ENCODE data around the gene CTIF.

CTIF gene

GRCh38 chr18:48551100-48551499, 12.3 kb downstream of the CTIF start:
- no peak for DNase-seq (ENCODE audit: low read depth, low spot score)

DNA sequence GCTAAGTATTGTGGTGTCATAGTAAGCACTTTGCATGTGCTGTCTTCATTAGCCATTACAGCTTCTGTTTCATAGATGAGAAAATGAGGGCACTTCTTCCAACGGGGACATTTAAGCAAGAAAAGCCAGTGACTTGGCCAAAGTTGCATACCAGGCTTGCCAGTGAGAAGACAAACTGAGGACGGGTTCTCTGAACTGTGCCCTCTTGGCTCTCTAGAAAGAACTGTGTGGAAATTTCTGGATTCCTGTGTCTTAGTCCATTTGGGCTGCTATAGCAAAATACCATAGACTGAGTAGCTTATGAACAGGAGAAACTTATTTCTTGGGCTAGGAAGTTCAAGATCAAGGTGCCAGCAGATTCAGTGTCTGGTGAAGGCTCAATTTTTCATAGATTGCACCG, 13.3 kb downstream of the CTIF start:
- no peak for DNase-seq (ENCODE audit: low read depth, low spot score)

DNA sequence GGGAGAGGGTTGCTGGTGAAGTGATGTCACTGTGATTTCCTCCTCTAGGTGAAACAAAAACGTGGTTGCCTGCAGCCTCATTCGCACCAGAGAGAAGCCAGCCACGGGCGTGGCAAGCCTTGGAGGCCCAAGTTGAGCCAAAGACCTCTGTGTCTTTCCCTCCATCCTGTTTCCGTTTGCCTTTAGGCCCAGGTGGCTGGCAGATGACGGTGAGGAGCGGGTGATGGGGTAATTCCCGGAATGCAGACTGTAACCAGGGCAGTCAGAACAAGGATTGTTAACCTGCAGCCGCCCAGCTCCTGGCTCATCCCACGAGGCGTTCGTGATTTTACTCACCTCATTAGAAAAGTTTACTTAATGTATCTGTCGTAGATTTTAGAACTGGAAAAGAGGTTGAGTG, 14.4 kb downstream of the CTIF start:
- no peak for DNase-seq (ENCODE audit: low read depth, low spot score)

- no peak for DNase-seq (ENCODE audit: low read depth, low spot score)
Observed at GRCh38 chr18:48554610-48555400, 16.0 kb downstream of the CTIF start.

- DNase-seq (ENCODE audit: low read depth, low spot score): no peak
Observed at GRCh38 chr18:48555465-48555995, 16.7 kb downstream of the CTIF start.

DNA sequence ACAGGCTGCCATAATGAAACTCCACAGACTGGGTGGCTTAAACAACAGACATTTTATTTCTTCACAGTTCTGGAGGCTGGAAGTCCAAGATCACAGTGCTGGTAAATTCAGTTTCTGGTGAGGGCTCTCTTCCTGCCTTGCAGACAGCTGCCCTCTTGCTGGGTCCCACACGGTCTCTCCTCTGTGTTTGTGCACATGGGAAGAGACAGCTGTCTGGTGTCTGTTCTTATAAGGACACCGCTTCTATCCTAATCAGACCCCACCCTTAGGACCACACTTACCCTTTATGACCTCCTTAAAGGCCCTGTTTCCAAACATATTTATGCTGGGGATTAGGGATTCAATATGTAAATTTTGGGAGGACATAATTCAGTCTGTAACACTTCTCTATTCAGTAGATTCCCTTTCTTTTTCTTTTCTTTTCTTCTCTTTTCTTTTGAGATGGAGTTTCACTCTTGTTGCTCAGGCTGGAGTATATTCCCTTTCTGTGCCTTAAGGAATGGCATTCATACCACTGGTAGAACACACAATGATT, 18.9 kb downstream of the CTIF start:
- no peak for DNase-seq (ENCODE audit: low read depth, low spot score)

- DNase-seq (ENCODE audit: low read depth, low spot score): no peak
Observed at GRCh38 chr18:48558248-48558647, 19.4 kb downstream of the CTIF start.

- no peak for DNase-seq (ENCODE audit: low read depth, low spot score)
Observed at GRCh38 chr18:48560491-48560890, 21.7 kb downstream of the CTIF start.

DNA sequence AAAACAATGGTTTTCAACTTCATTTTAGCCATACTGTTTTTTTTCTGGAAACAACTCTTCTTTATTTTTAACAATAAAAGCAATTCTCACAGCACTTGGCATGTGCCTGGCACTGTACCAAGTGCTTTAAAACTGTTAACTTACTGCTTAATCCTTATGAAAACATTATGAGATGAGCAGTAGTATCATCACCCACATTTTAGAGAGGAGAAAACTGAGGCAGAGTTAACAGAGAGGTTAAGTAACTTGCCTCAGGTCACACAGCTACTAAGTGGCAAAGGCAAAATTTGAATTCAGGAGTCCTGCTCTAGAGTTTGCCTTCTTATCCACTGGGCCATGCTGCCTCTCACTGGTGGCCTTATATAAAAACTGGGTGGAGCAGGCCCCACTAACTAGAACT, 23.2 kb downstream of the CTIF start:
- no peak for DNase-seq (ENCODE audit: low read depth, low spot score)

DNA sequence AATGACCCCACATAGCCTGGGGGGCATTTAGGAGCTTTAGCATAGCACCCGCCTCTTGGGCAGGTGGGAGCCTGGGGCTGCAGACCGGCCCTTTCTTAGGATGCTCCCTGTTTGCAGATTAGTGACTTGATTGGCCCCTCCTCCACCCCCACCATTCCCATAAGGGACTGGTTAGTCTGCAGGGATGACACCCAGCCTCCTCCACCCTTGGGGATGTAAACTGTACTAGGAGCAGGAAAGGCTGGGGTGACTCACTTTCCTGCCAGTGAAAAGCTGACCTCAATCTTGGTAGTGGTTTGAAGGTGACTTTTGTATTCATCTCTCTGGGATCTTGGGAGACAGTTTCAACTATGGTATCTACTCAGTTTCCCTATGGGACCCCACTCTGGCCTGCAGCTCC, 24.2 kb downstream of the CTIF start:
- DNase-seq (ENCODE audit: low read depth, low spot score): no peak

GRCh38 chr18:48564139-48564538, 25.3 kb downstream of the CTIF start:
- DNase-seq (ENCODE audit: low read depth, low spot score): no peak

- DNase-seq (ENCODE audit: low read depth, low spot score): no peak
Observed at GRCh38 chr18:48565105-48565504, 26.3 kb downstream of the CTIF start.

- DNase-seq (ENCODE audit: low read depth, low spot score): no peak
Observed at GRCh38 chr18:48566589-48566988, 27.8 kb downstream of the CTIF start.

GRCh38 chr18:48567388-48567787, 28.6 kb downstream of the CTIF start:
- DNase-seq (ENCODE audit: low read depth, low spot score): no peak

DNA sequence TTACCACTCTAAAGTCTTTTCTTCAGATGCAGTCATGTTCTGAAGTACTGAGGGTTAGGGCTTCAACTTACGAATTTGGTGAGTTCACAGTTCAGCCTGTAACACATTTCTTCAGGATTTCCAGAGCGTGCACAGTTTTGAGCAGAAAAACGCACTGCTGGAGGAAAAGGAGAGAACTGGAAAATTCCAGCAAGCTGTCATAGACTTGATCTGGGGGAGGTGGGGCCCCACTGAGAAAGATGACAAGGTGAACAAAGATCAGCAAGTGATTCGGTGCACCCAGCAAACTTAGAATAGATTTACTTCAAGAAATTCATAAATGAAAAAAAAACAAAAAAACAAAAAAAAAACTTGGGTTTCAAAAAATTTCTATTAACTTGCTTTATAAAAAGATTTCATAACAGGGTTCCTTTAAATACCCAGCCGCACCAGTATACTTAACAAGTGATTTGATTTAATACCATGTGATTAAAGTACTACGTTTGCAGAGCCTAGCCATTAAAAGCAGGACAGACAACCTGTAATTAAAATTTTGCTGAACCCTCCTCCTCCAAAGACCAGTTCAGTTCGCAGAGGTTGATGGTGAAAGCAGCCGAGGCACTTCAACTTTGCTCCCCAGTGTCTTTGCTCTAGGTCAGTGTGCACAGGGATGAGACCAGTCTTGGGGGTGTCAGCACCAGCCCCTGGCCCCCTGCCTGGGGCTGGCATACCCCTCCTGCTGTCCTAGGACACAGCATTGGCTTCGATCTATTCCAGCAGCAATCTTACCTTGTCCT, 30.5 kb downstream of the CTIF start:
- no peak for DNase-seq (ENCODE audit: low read depth, low spot score)

DNA sequence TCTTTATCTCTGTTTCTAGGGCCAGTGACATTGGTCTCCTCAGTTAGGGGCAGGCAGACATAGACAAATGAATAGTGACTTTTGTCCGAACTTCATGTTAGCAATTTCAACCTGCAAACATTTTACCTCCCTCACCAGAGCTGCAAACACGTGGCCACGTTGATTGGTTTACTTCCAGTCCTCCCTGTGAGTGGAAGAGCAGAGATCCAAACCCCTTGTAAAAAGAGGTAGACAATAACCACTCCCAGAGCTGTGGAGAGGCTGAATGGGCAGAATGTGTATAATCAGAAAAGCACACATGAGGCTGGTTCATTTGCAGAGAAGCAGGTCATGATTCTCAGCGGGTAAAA, 31.1 kb downstream of the CTIF start:
- DNase-seq (ENCODE audit: low read depth, low spot score): no peak

- DNase-seq (ENCODE audit: low read depth, low spot score): no peak
Observed at GRCh38 chr18:48570313-48570712, 31.5 kb downstream of the CTIF start.

DNA sequence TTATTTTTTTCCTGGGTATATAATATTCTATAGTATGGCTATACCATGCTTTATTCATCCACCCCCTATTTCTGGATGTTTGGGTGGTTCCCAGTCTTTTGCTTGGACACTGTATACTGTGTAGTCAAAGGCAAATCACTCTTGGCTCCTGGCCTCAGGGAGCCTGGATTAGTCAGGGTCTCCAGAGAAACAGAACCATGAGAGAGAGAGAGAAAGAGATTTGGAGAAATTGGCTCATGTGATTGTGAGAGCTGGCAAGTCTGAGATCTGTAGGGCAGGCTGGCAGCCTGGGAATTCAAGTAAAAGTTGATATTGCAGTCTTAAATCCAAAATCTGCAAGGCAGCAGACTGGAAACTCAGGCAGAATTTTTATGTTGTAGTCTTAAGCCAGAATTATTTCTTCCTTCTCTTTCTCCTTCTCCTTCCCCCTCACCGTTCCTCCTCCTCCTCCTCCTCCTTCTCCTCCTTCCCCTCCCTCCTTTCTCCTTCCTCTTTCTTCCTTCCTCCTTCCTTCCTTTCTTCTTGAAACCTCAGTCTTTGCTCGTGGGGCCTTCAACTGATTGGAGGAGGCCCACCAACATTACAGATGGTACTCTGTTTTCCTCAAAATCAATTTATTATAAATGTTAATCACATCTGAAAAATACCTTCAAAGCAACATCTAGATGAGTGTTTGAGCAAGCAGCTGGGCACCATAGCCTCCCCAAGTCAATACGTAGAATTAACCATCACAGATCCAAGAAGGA, 33.0 kb downstream of the CTIF start:
- DNase-seq (ENCODE audit: low read depth, low spot score): no peak

DNA sequence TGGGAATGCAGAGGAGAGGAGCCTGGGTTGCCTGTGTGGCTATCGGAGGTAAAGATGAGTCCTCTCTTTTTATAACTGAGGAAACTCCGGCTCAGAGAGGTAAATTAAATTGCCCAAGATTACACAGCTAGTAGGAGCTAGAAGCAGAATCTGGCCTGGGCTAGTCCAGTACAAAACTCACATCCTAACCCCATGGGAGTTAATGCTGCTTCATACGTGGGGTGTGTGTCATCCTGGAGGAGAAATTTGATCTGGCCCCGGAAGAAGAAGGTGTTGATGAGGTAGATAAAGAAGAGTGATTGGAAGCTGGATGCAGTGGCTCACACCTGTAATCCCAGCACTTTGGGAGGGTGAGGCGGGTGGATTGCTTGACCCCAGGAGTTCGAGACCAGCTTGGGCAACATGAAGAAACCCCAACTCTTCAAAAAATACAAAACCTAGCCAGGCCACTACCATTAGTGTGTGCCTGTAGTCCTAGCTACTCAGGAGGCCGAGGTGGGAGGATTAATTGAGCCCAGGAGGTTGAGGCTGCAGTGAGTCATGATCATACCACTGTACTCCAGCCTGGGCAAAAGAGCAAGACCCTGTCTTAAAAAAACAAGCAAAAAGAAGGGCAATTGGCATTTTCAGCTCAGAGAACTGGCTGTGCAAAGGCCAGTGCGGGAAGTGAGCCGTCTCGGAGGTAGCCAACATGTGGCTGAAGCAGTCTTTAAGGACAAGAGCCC, 33.7 kb downstream of the CTIF start:
- DNase-seq (ENCODE audit: low read depth, low spot score): no peak

DNA sequence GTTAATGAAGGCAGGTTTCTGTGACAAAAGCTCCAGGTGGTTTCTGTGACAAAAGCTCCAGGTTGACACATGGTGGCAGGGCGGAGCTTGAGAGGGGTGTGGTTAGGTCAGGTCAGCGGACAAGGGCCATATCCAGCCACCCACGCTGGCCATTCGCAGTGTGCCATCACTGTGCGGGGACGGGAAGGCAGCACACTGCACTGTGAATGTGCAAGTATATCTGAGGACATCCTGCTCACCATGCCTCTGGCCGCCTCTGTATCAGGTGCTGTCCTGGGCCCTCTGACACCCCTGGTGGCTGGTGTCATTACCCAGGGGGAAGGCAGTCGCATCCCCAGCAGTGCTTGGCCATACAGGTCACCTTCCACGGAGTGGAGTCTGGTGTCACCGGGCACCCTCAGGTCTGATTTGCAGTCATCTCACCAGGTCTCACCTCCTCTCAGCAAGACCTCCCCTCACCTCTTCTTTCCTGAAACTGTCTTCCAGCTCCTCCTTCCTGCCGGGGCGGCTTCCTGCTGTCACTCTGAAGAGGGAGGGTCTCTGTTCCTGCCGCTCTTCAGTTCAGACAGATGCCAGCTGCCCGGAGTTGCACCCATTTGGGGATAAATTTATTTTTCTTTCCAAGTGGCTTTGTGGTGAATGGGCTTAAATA, 34.9 kb downstream of the CTIF start:
- DNase-seq (ENCODE audit: low read depth, low spot score): no peak

Measured in activated CD4-positive, CD25-positive, alpha-beta regulatory T cell treated with anti-CD3 and anti-CD28 coated beads, Interleukin-2, amount 50 U/mL, for 16 hours (primary cell).